SU-DHL-6 (cell line): Measurements from ENCODE around the gene SNTG2.

ENCODE experiments used
- H2AFZ ChIP-seq: fragments of 200-600 bp; sonication (generic); 2 replicates; pipeline ENCODE4 v1.6.1; 2014; ENCODE audit warnings: low read depth, mild to moderate bottlenecking, moderate library complexity, mixed read lengths, antibody characterized with exemption, low read length; ENCODE audit not compliant: severe bottlenecking
- H3F3A ChIP-seq: fragments of 200-600 bp; shearing (Covaris generic); 2 replicates; pipeline ENCODE4 v1.6.0; 2016; ENCODE audit warnings: antibody characterized with exemption, mild to moderate bottlenecking; ENCODE audit not compliant: insufficient read depth
- H3K27ac ChIP-seq: fragments of 200-600 bp; sonication (generic); 2 replicates; pipeline ENCODE4 v1.5.1; 2016; ENCODE audit warnings: low read depth, mild to moderate bottlenecking, low read length, moderate library complexity, mixed read lengths
- H3K27me3 ChIP-seq: fragments of 200-600 bp; sonication (generic), shearing (Covaris generic); 2 replicates; pipeline ENCODE4 v1.6.0; 2014; ENCODE audit warnings: mild to moderate bottlenecking, low read length
- H3K36me3 ChIP-seq: fragments of 200-600 bp; sonication (generic); 2 replicates; pipeline ENCODE4 v1.6.1; 2014; ENCODE audit warnings: mild to moderate bottlenecking, low read length, mixed read lengths
- H3K4me2 ChIP-seq: fragments of 300-600, 200-600 bp; shearing (Covaris generic), sonication (generic); 2 replicates; pipeline ENCODE4 v1.6.0; 2014; ENCODE audit warnings: low read length, low read depth, mild to moderate bottlenecking; ENCODE audit not compliant: poor library complexity, severe bottlenecking
- H3K4me3 ChIP-seq: fragments of 200-600 bp; sonication (generic); 2 replicates; pipeline ENCODE4 v1.5.1; 2014; ENCODE audit warnings: antibody characterized with exemption, low read length, mild to moderate bottlenecking, mixed read lengths; ENCODE audit not compliant: insufficient read depth, poor library complexity, severe bottlenecking
- H3K79me2 ChIP-seq: fragments of 200-600 bp; sonication (generic); 2 replicates; pipeline ENCODE4 v1.6.1; 2014; ENCODE audit warnings: mild to moderate bottlenecking, low read length, moderate library complexity; ENCODE audit not compliant: insufficient read depth
- H3K9ac ChIP-seq: fragments of 200-600 bp; sonication (generic); 2 replicates; pipeline ENCODE4 v1.7.0; 2014; ENCODE audit warnings: mild to moderate bottlenecking, low read length
- H3K9me2 ChIP-seq: fragments of 200-600 bp; sonication (generic); replicated peaks from 2 replicates; pipeline ENCODE4 v1.6.1; 2014; ENCODE audit warnings: low read length; ENCODE audit not compliant: insufficient read depth
- H3K9me3 ChIP-seq: fragments of 200-600 bp; sonication (generic); 2 replicates; pipeline ENCODE4 v1.6.1; 2014; ENCODE audit warnings: low read length, mixed read lengths; ENCODE audit not compliant: insufficient read depth
- H4K20me1 ChIP-seq: fragments of 200-600 bp; sonication (generic); 2 replicates; pipeline ENCODE4 v1.6.1; 2014; ENCODE audit warnings: low read depth, mild to moderate bottlenecking, antibody characterized with exemption, low read length, moderate library complexity, mixed read lengths
- EZH2phosphoT487 ChIP-seq: fragments of 200-600 bp; sonication (generic), shearing (Covaris generic); conservative IDR thresholded peaks from 2 replicates; pipeline ENCODE4 v1.6.1; 2018; ENCODE audit warnings: mild to moderate bottlenecking, antibody characterized with exemption, low read length, moderate library complexity, mixed read lengths
- TF ChIP-seq, protein P1 (sequence below): fragments of 200-600 bp; sonication (generic); IDR thresholded peaks from one replicate; pipeline ENCODE4 v1.5.1; 2017; ENCODE audit warnings: antibody characterized with exemption, mild to moderate bottlenecking, low read length, moderate library complexity; ENCODE audit not compliant: insufficient read depth, poor library complexity, severe bottlenecking

Gene SNTG2

DNA sequence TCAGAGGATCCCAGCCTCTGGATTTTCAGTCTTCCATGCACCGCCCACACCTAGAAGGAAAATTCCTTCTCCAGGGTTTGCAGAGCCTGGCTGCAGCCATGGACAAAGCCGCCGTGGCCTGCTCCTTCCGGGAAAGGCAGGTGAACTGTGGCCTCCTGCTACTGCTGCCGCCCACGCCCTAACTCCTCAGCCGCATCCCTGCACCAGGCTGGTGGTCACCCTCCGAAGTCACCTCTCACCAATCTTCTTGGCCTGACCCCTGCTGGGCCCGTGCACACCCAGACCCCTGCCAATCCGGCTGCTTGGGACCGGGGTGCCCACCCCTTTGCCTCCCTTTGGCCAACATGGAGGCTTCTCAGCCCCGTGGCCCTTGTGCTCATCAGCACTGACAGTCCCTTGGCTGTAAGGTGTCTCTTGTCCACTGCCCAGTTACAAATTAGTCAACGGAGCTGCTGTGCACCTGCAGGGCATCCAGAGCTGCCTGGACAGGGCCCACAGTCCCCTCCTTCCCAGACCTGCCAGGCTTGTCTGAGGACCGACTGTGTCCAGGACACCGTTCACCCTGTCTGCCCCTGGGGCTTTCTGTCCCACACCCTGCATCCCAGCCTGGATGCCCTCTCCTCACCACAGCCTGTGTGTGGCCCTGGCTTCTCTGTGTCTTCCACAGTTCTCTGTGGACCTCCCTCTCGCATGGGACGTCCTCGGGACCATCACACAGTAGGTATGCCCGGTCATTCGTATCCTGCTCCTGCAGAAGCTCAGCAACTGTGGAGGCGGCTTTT lies 332.6 kb downstream of the SNTG2 start:
- Histone ChIP-seq H3K9me3 (no peaks in the 10 kb centered on the region), H3K4me2 (no peak overlapping the region), H4K20me1 (no peaks in the 10 kb centered on the region), H3K9me2 (no peaks in the 10 kb centered on the region), H3K4me3 (no peak overlapping the region), H3K36me3 (no peaks in the 10 kb centered on the region), H2AFZ (no peak overlapping the region), H3K27ac (no peak overlapping the region), H3F3A (no peaks in the 10 kb centered on the region), H3K9ac (no peak overlapping the region), H3K27me3 (no peaks in the 10 kb centered on the region), H3K79me2 (no peaks in the 10 kb centered on the region)
- TF ChIP-seq, protein P1, sequence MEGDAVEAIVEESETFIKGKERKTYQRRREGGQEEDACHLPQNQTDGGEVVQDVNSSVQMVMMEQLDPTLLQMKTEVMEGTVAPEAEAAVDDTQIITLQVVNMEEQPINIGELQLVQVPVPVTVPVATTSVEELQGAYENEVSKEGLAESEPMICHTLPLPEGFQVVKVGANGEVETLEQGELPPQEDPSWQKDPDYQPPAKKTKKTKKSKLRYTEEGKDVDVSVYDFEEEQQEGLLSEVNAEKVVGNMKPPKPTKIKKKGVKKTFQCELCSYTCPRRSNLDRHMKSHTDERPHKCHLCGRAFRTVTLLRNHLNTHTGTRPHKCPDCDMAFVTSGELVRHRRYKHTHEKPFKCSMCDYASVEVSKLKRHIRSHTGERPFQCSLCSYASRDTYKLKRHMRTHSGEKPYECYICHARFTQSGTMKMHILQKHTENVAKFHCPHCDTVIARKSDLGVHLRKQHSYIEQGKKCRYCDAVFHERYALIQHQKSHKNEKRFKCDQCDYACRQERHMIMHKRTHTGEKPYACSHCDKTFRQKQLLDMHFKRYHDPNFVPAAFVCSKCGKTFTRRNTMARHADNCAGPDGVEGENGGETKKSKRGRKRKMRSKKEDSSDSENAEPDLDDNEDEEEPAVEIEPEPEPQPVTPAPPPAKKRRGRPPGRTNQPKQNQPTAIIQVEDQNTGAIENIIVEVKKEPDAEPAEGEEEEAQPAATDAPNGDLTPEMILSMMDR, result no peak

DNA sequence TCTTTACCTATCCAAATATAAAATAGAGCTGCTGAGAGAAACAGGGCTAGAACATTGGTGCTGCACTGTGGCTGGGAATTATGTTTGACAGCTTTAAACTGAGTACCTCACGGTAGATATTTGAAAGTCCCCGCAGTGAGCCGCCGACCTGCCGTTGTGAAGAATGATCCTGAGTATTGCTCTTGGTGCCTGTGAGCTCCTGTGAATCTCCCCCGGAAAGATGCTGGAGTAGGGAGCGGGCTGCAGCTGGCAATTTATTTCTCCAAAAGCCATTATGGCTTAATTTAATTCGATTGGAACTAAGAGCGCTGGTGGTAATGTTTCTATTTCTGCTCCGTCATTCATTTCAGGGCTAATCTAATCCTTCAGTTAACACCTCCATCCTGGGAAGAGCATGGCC lies 333.2 kb downstream of the SNTG2 start:
- Histone ChIP-seq H3K9me2 (no peaks in the 10 kb centered on the region), H3K4me2 (no peak overlapping the region), H3K27ac (no peak overlapping the region), H3K27me3 (no peaks in the 10 kb centered on the region), H3K79me2 (no peaks in the 10 kb centered on the region), H4K20me1 (no peaks in the 10 kb centered on the region), H3K9me3 (no peaks in the 10 kb centered on the region), H3F3A (no peaks in the 10 kb centered on the region), H2AFZ (no peak overlapping the region), H3K9ac (no peak overlapping the region), H3K36me3 (no peaks in the 10 kb centered on the region), H3K4me3 (no peak overlapping the region)
- no peak for TF ChIP-seq EZH2phosphoT487
- TF ChIP-seq, protein P1, result no peak

DNA sequence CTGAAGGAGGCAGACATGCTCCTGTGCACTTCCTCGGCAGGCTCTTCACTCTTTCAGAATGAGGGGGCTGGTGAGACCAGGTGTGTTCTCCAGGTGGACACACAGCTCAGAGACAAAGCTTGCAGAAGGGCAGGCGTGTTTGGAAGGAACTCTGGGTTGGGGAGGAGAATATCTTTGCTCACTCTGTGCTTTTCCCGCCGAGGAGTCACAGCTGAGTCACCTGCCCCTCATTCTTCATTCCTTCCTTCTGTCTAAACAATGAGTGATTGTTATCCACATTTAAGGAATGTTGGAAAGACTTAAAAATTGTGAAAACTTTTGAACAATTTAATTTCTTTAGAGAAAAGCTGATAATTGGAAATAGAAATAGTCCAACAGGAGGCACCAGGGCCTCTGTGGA lies 336.3 kb downstream of the SNTG2 start:
- Histone ChIP-seq H3K9me2 (no peaks in the 10 kb centered on the region), H3K9ac (no peak overlapping the region), H3K4me3 (no peak overlapping the region), H3F3A (no peaks in the 10 kb centered on the region), H3K9me3 (no peaks in the 10 kb centered on the region), H4K20me1 (no peaks in the 10 kb centered on the region), H3K27ac (no peak overlapping the region), H3K36me3 (no peaks in the 10 kb centered on the region), H3K27me3 (no peaks in the 10 kb centered on the region), H3K79me2 (no peaks in the 10 kb centered on the region), H2AFZ (no peak overlapping the region), H3K4me2 (no peak overlapping the region)
- TF ChIP-seq, protein P1, result no peak
- TF ChIP-seq EZH2phosphoT487, result no peak
